NB4 (cell line): Measurements from ENCODE around the gene KLHL30.

ENCODE experiments used
- CTCF ChIP-seq: IDR thresholded peaks from one replicate; pipeline ENCODE4 v1.5.1; 2012; ENCODE audit warnings: low read depth, low read length
- POLR2A ChIP-seq: IDR thresholded peaks from 2 replicates; pipeline ENCODE4 v1.6.1; 2011; ENCODE audit warnings: mild to moderate bottlenecking; ENCODE audit not compliant: insufficient read length; ENCODE audit errors: extremely low read depth
- TF ChIP-seq, protein P1 (sequence below): IDR thresholded peaks from 2 replicates; pipeline ENCODE4 v1.6.1; 2011; ENCODE audit warnings: low read depth, low read length

DNA sequence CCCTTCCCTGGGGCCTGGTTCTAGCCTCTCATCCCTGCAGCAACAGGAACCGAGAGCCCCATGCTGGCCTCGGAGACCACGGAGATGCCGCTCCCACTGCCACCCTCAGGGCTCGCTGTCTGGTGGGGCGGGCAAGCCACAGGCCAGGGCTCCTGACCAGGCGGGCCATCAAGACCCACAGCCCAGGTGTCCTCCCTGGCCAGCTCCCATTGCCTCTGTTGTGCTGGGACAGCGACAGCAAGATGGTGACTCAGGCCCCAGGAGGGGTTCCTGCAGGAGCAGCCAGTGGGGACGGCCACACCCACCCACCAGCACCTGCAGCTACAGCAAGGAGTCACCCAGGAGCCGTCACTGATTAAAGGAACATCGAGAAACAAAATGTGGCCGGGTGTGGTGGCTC, 7.4 kb downstream of the KLHL30 start:
- TF ChIP-seq CTCF (no peak), POLR2A (no peak)
- TF ChIP-seq, protein P1, sequence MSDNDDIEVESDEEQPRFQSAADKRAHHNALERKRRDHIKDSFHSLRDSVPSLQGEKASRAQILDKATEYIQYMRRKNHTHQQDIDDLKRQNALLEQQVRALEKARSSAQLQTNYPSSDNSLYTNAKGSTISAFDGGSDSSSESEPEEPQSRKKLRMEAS, result no peak
